GM18517 (cell line): Measurements from ENCODE around the gene PTGES3L.
"Not testable (repeated sequence)": the region's sequence is repeated elsewhere in the genome, so short reads cannot be mapped to it uniquely, and the experiment has no call there.

Source experiments
- ATAC-seq: cut with Tn5 transposase; IDR thresholded peaks from one replicate; pipeline ENCODE4 v1.9.1; 2021; ENCODE audit warnings: mild to moderate bottlenecking, moderate library complexity; ENCODE audit not compliant: unreplicated experiment

Gene PTGES3L

DNA sequence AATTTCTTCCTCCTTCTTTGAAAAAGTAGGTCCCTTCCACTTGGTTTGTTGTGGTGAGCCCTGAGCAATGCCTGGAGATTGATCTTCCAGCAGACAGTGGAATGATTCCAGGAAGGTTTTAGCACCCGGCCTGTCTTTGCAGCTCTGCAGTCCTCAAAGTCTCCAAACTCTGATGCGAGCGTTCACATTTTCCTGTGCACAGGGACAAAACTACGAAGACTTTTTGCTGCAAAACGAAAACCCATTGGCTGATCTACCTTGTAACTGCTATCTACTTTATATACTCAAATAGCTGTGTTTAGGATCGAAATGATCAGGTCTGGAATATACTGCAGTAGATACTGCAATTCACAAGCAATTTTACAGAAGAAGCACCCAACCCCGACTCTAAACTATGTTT is 57.6 kb downstream of the PTGES3L start:
- no peak for ATAC-seq

- ATAC-seq, result no peak
These were observed 59.0 kb downstream of the PTGES3L start for GRCh38 chr17:42920922-42921321.

DNA sequence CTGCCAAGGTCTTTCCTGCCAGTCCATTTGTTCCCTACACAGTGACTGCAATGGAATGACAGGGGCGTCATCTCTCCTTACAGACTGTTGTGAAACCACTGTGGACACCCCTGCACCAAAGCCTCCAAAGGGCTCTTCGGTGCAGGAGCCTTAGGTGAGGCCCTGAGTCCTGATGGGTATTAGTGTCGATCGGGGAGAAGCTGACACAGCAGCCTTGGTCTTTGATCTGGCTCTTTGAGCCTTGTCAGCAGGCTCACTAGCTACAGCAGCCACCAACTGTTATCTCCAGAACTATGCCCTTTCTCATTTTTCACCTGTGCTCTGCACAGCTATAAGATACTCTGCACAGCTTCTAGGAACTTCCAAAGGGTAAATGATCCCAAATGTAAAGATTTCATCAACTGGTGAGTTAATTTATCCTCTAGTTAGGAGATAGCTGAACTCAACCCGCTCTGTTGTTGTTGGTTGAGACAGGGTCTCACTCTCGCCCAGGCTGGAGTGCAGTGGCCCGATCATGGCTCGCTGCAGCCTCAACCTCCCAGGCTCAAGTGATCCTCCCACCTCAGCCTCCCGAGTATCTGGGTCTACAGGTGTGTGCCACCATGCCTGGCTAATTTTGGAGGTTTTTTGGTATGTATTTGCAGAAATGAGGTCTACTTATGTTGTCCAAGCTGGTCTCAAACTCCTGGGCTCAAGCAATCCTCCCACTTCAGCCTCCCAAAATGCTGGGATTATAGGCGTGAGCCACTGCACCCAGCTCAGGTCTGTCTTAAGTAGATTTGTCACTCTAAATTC is 59.6 kb downstream of the PTGES3L start:
- no peak for ATAC-seq

DNA sequence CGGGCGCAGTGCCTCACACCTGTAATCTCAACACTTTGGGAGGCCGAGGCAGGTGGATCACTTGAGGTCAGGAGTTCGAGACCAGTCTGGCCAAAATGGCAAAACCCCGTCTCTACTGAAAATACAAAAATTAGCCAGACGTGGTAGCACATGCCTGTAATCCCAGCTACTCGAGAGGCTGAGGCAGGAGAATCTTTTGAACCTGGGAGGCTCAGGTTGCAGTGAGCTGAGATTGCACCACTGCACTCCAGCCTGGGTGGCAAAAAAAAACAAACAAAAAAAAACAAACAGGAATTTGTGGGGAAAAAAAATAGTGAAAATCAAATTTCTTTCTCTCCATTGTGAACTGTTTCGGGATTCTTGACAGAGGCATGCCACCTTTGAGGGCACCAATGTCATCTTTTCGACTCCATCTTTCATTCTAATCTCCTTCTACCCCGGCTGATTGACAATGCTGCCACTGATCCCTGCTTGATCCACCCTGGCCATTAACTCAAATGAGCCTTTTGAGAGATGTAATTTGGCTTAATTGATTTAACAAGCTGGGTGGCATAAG is 60.3 kb downstream of the PTGES3L start:
- ATAC-seq, result not testable (repeated sequence)

GRCh38 chr17:42918902-42919521 is 60.9 kb downstream of the PTGES3L start:
- ATAC-seq, result no peak
